ENCODE data around the gene PAXX. TPM values are rescaled to one million over a fixed set of nuclear protein-coding genes. Genes with fewer than 3 reads are reported as not detected.

Gene PAXX
- total and polyA plus RNA-seq, 9 of the 15 experiments (the other 6 are each of a cell fraction or from before 2014, with no cell fraction given) = 1.2 to 175 (median 38.5) TPM

- TF ChIP-seq NR2C2 (CRISPR knock-in tag; IDR thresholded peaks at IDR 0.05) (no peak), NR2C2 (tag; IDR thresholded peaks at IDR 0.05) (peak; percentile 18; the same call in 1 of the 2 replicates), ZNF232 (CRISPR knock-in tag; IDR thresholded peaks at IDR 0.05) (no peak), FOSL1 (tag; conservative IDR thresholded peaks at IDR 0.05) (peak; percentile 54), KDM2B (CRISPR knock-in tag; IDR thresholded peaks at IDR 0.05) (0 out of 2 replicates have a peak, but pooled peaks have one; percentile 37), ZNF23 (CRISPR knock-in tag; IDR thresholded peaks at IDR 0.05) (no peak), DNMT1 (IDR thresholded peaks at IDR 0.05) (no peak), GABPB1 (CRISPR knock-in tag; IDR thresholded peaks at IDR 0.05) (0 out of 2 replicates have a peak, but pooled peaks have one; percentile 28), MTA3 (IDR thresholded peaks at IDR 0.05; ENCODE audit: borderline replicate concordance) (peak; percentile 24; the same call in 1 of the 2 replicates), POLR2G (IDR thresholded peaks at IDR 0.05; ENCODE audit: low read depth, low read length) (peak; percentile 50; the same call in 1 of the 2 replicates), SAP30 (IDR thresholded peaks at IDR 0.05; ENCODE audit: borderline replicate concordance, insufficient read depth, low read depth, low read length, poor library complexity, severe bottlenecking) (peak; percentile 45), FOXP1 (CRISPR knock-in tag; IDR thresholded peaks at IDR 0.05) (0 out of 2 replicates have a peak, but pooled peaks have one; percentile 24), KAT7 (CRISPR knock-in tag; IDR thresholded peaks at IDR 0.05; ENCODE audit: borderline replicate concordance) (0 out of 2 replicates have a peak, but pooled peaks have one; percentile 72), CCNT2 (IDR thresholded peaks at IDR 0.05; ENCODE audit: borderline replicate concordance, extremely low read depth, insufficient read length, low read depth, low read length) (peak; percentile 8), MAX (CRISPR knock-in tag; IDR thresholded peaks at IDR 0.05) (peak; percentile 36; the same call in 1 of the 2 replicates), SMARCB1 (IDR thresholded peaks at IDR 0.05; ENCODE audit: insufficient read length, low read depth) (no peak), HDAC6 (IDR thresholded peaks at IDR 0.05; ENCODE audit: low read depth, low read length) (no peak), MAZ (CRISPR knock-in tag; conservative IDR thresholded peaks at IDR 0.05 in 1 of 2, IDR thresholded peaks at IDR 0.05 in 1 of 2) (peak in 1 of 2 experiments; percentile 26; a peak in 1 of 4 replicates)
- TF ChIP-seq, protein P1, sequence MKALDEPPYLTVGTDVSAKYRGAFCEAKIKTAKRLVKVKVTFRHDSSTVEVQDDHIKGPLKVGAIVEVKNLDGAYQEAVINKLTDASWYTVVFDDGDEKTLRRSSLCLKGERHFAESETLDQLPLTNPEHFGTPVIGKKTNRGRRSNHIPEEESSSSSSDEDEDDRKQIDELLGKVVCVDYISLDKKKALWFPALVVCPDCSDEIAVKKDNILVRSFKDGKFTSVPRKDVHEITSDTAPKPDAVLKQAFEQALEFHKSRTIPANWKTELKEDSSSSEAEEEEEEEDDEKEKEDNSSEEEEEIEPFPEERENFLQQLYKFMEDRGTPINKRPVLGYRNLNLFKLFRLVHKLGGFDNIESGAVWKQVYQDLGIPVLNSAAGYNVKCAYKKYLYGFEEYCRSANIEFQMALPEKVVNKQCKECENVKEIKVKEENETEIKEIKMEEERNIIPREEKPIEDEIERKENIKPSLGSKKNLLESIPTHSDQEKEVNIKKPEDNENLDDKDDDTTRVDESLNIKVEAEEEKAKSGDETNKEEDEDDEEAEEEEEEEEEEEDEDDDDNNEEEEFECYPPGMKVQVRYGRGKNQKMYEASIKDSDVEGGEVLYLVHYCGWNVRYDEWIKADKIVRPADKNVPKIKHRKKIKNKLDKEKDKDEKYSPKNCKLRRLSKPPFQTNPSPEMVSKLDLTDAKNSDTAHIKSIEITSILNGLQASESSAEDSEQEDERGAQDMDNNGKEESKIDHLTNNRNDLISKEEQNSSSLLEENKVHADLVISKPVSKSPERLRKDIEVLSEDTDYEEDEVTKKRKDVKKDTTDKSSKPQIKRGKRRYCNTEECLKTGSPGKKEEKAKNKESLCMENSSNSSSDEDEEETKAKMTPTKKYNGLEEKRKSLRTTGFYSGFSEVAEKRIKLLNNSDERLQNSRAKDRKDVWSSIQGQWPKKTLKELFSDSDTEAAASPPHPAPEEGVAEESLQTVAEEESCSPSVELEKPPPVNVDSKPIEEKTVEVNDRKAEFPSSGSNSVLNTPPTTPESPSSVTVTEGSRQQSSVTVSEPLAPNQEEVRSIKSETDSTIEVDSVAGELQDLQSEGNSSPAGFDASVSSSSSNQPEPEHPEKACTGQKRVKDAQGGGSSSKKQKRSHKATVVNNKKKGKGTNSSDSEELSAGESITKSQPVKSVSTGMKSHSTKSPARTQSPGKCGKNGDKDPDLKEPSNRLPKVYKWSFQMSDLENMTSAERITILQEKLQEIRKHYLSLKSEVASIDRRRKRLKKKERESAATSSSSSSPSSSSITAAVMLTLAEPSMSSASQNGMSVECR (CRISPR knock-in tag; IDR thresholded peaks at IDR 0.05) = peak; percentile 68; the same call in 1 of the 2 replicates
- TF ChIP-seq, protein P2, sequence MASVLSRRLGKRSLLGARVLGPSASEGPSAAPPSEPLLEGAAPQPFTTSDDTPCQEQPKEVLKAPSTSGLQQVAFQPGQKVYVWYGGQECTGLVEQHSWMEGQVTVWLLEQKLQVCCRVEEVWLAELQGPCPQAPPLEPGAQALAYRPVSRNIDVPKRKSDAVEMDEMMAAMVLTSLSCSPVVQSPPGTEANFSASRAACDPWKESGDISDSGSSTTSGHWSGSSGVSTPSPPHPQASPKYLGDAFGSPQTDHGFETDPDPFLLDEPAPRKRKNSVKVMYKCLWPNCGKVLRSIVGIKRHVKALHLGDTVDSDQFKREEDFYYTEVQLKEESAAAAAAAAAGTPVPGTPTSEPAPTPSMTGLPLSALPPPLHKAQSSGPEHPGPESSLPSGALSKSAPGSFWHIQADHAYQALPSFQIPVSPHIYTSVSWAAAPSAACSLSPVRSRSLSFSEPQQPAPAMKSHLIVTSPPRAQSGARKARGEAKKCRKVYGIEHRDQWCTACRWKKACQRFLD (CRISPR knock-in tag; IDR thresholded peaks at IDR 0.05) = peak; percentile 70; the same call in 1 of the 2 replicates
Measured at GRCh38 chr9:137027369-137028262, 35.4 kb downstream of the PAXX start, which contains the start of gene ABCA2 (continued).

Measured in K562 (cell line).